ENCODE data around the gene CEND1. TPM values are rescaled to one million over a fixed set of nuclear protein-coding genes. Genes with fewer than 3 reads are reported as not detected.

Gene CEND1
- total and polyA plus RNA-seq, 2 of the 13 experiments (the other 11 are each of a cell fraction or from before 2014, with no cell fraction given) = not detected

- TF ChIP-seq, protein P1, sequence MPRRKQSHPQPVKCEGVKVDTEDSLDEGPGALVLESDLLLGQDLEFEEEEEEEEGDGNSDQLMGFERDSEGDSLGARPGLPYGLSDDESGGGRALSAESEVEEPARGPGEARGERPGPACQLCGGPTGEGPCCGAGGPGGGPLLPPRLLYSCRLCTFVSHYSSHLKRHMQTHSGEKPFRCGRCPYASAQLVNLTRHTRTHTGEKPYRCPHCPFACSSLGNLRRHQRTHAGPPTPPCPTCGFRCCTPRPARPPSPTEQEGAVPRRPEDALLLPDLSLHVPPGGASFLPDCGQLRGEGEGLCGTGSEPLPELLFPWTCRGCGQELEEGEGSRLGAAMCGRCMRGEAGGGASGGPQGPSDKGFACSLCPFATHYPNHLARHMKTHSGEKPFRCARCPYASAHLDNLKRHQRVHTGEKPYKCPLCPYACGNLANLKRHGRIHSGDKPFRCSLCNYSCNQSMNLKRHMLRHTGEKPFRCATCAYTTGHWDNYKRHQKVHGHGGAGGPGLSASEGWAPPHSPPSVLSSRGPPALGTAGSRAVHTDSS (CRISPR knock-in tag; conservative IDR thresholded peaks at IDR 0.05) = no peak
- no peak for TF ChIP-seq SAFB2 (CRISPR knock-in tag; IDR thresholded peaks at IDR 0.05; ENCODE audit: borderline replicate concordance, low read depth)
- no peak for TF ChIP-seq TCF7L2 (IDR thresholded peaks at IDR 0.05; ENCODE audit: low read depth, low read length)
- TF ChIP-seq MATR3 (CRISPR knock-in tag; IDR thresholded peaks at IDR 0.05) = no peak
- no peak for TF ChIP-seq EZH2 (conservative IDR thresholded peaks at IDR 0.05; ENCODE audit: low read depth, low read length)
- no peak for TF ChIP-seq ZNF691 (CRISPR knock-in tag; IDR thresholded peaks at IDR 0.05; ENCODE audit: borderline replicate concordance, low read depth)
- no peak for TF ChIP-seq TP53 (CRISPR knock-in tag; conservative IDR thresholded peaks at IDR 0.05)
- no peak for TF ChIP-seq ZNF367 (CRISPR knock-in tag; IDR thresholded peaks at IDR 0.05; ENCODE audit: borderline replicate concordance)
- no peak for TF ChIP-seq SOX6 (IDR thresholded peaks at IDR 0.05)
- no peak for TF ChIP-seq SOX6 (CRISPR knock-in tag; IDR thresholded peaks at IDR 0.05)
- no peak for TF ChIP-seq SMAD9 (CRISPR knock-in tag; IDR thresholded peaks at IDR 0.05)
- TF ChIP-seq KLF6 (CRISPR knock-in tag; IDR thresholded peaks at IDR 0.05) = 0 out of 2 replicates have a peak, but pooled peaks have one; percentile 32
- TF ChIP-seq ZFP36L2 (CRISPR knock-in tag; IDR thresholded peaks at IDR 0.05) = no peak
- TF ChIP-seq ZNF274 (CRISPR knock-in tag; IDR thresholded peaks at IDR 0.05) = no peak
- no peak for TF ChIP-seq ZNF496 (CRISPR knock-in tag; IDR thresholded peaks at IDR 0.05; ENCODE audit: insufficient replicate concordance)
- no peak for TF ChIP-seq NFIB (CRISPR knock-in tag; IDR thresholded peaks at IDR 0.05; ENCODE audit: borderline replicate concordance)
- no peak for TF ChIP-seq SMAD3 (CRISPR knock-in tag; IDR thresholded peaks at IDR 0.05)
- TF ChIP-seq EHMT2 (IDR thresholded peaks at IDR 0.05; ENCODE audit: borderline replicate concordance, low read depth, low read length) = no peak
- no peak for TF ChIP-seq RXRA (CRISPR knock-in tag; IDR thresholded peaks at IDR 0.05)
- TF ChIP-seq ZNF101 (CRISPR knock-in tag; IDR thresholded peaks at IDR 0.05; ENCODE audit: borderline replicate concordance, low read depth) = no peak
- TF ChIP-seq TSC22D2 (CRISPR knock-in tag; IDR thresholded peaks at IDR 0.05; ENCODE audit: borderline replicate concordance) = no peak
- no peak for TF ChIP-seq ERF (CRISPR knock-in tag; IDR thresholded peaks at IDR 0.05)
- peak; percentile 68 for TF ChIP-seq YY1 (IDR thresholded peaks at IDR 0.05; ENCODE audit: insufficient read depth, insufficient replicate concordance, low read depth, low read length)
- no peak for TF ChIP-seq MLXIP (CRISPR knock-in tag; IDR thresholded peaks at IDR 0.05; ENCODE audit: borderline replicate concordance)
- TF ChIP-seq, protein P2, sequence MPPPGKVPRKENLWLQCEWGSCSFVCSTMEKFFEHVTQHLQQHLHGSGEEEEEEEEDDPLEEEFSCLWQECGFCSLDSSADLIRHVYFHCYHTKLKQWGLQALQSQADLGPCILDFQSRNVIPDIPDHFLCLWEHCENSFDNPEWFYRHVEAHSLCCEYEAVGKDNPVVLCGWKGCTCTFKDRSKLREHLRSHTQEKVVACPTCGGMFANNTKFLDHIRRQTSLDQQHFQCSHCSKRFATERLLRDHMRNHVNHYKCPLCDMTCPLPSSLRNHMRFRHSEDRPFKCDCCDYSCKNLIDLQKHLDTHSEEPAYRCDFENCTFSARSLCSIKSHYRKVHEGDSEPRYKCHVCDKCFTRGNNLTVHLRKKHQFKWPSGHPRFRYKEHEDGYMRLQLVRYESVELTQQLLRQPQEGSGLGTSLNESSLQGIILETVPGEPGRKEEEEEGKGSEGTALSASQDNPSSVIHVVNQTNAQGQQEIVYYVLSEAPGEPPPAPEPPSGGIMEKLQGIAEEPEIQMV (CRISPR knock-in tag; IDR thresholded peaks at IDR 0.05; ENCODE audit: low read depth) = no peak
Observed at GRCh38 chr11:833114-833791, 43.4 kb upstream of the CEND1 start (continued).

All from HepG2 (cell line).